IMR-90 (cell line): ENCODE results near the gene METRNL. TPM values are rescaled to one million over a fixed set of nuclear protein-coding genes. Genes with fewer than 3 reads are reported as not detected.

Experiments used
- ATAC-seq: fragments of 200-7000 bp; cut with Tn5 transposase; 2 replicates; pipeline ENCODE4 v1.9.1; 2020; ENCODE audit warnings: low read depth, mild to moderate bottlenecking, moderate library complexity
- BruUV-seq: library from RNA; stranded (reverse); fragments of 400-500 nt; replicated peaks from 2 replicates; lab custom pipeline; 2021; lab: Mats Ljungman, UMichigan
- CTCF ChIA-PET: fragments of 300-600 bp; formaldehyde crosslinking; extraction: SDS; loops from one replicate; lab custom pipeline; 2021; ENCODE audit warnings: antibody characterized with exemption; lab: Yijun Ruan, JAX
- POLR2A ChIA-PET: fragments of 300-600 bp; sonication (Branson Sonifier 250); formaldehyde crosslinking; loops from one replicate; lab custom pipeline; 2022; ENCODE audit warnings: antibody characterized with exemption; ENCODE audit not compliant: unreplicated experiment; lab: Charles Lee
- DNase-seq: peaks from one replicate; pipeline ENCODE4 v3.0.0; 2013
- H2AFZ ChIP-seq: replicated peaks from 2 replicates; pipeline ENCODE3; 2013; ENCODE audit warnings: low read length, mild to moderate bottlenecking; ENCODE audit not compliant: poor library complexity
- H2AK5ac ChIP-seq: 2 replicates; pipeline ENCODE4 v1.6.1; 2013; ENCODE audit warnings: low read depth, low read length, inconsistent platforms
- H2AK9ac ChIP-seq: replicated peaks from 2 replicates; pipeline ENCODE3; 2013; ENCODE audit warnings: mild to moderate bottlenecking, low read depth, low read length, moderate library complexity; ENCODE audit not compliant: poor library complexity
- H2BK120ac ChIP-seq: 2 replicates; pipeline ENCODE4 v1.6.1; 2013; ENCODE audit warnings: low read depth, low read length, inconsistent platforms
- H2BK15ac ChIP-seq: 3 replicates; pipeline ENCODE4 v1.6.1; 2013; ENCODE audit warnings: low read depth, low read length, inconsistent platforms
- H2BK20ac ChIP-seq: 2 replicates; pipeline ENCODE4 v1.6.1; 2013; ENCODE audit warnings: low read depth, mild to moderate bottlenecking, inconsistent platforms, low read length, moderate library complexity
- H2BK5ac ChIP-seq: 2 replicates; pipeline ENCODE4 v1.6.1; 2013; ENCODE audit warnings: mild to moderate bottlenecking, low read depth, low read length, inconsistent platforms; ENCODE audit not compliant: poor library complexity, severe bottlenecking
- H3K14ac ChIP-seq: replicated peaks from 2 replicates; pipeline ENCODE4 v1.6.1; 2013; ENCODE audit warnings: low read depth, low read length, inconsistent platforms
- H3K18ac ChIP-seq: 2 replicates; pipeline ENCODE4 v1.6.1; 2013; ENCODE audit warnings: low read depth, low read length, control low read depth
- H3K23ac ChIP-seq: 2 replicates; pipeline ENCODE4 v1.6.1; 2013; ENCODE audit warnings: low read depth, low read length, inconsistent platforms
- H3K27ac ChIP-seq: 2 replicates; pipeline ENCODE4 v1.5.1; 2013; ENCODE audit warnings: mild to moderate bottlenecking, control low read depth, low read length; ENCODE audit not compliant: insufficient read depth
- H3K27me3 ChIP-seq: 2 replicates; pipeline ENCODE4 v1.6.1; 2013; ENCODE audit warnings: low read length; ENCODE audit not compliant: control insufficient read depth, insufficient read depth
- H3K36me3 ChIP-seq: 2 replicates; pipeline ENCODE4 v1.6.1; 2013; ENCODE audit warnings: low read length, mixed read lengths; ENCODE audit not compliant: control insufficient read depth, insufficient read depth
- H3K4ac ChIP-seq: 2 replicates; pipeline ENCODE4 v1.6.1; 2013; ENCODE audit warnings: low read depth, low read length, inconsistent platforms
- H3K4me1 ChIP-seq: 2 replicates; pipeline ENCODE4 v1.6.1; 2013; ENCODE audit warnings: low read length, mixed read lengths; ENCODE audit not compliant: control insufficient read depth, insufficient read depth
- H3K4me2 ChIP-seq: 2 replicates; pipeline ENCODE4 v1.6.1; 2013; ENCODE audit warnings: low read depth, mild to moderate bottlenecking, control low read depth, low read length, moderate library complexity
- H3K4me3 ChIP-seq: 2 replicates; pipeline ENCODE4 v1.5.1; 2013; ENCODE audit warnings: low read depth, mild to moderate bottlenecking, control low read depth, low read length, moderate library complexity; ENCODE audit not compliant: insufficient read depth
- H3K56ac ChIP-seq: 2 replicates; pipeline ENCODE4 v1.6.1; 2013; ENCODE audit warnings: low read length, inconsistent platforms; ENCODE audit not compliant: insufficient read depth; ENCODE audit errors: extremely low read depth
- H3K79me1 ChIP-seq, 2 experiments: 2 replicates each; pipeline ENCODE4 v1.6.1; 2013; ENCODE audit warnings: low read length in 2 of 2, inconsistent platforms in 1 of 2, low read depth in 1 of 2
- H3K9ac ChIP-seq: 2 replicates; pipeline ENCODE4 v1.6.1; 2013; ENCODE audit warnings: low read depth, low read length, control low read depth
- H3K9me1 ChIP-seq: 2 replicates; pipeline ENCODE4 v1.6.1; 2013; ENCODE audit warnings: low read length, inconsistent platforms; ENCODE audit not compliant: insufficient read depth
- H3K9me3 ChIP-seq: 2 replicates; pipeline ENCODE4 v1.6.1; 2013; ENCODE audit warnings: low read length; ENCODE audit not compliant: control insufficient read depth, insufficient read depth
- H4K20me1 ChIP-seq: 2 replicates; pipeline ENCODE4 v1.6.1; 2013; ENCODE audit warnings: low read length, inconsistent platforms; ENCODE audit not compliant: insufficient read depth
- H4K5ac ChIP-seq: 2 replicates; pipeline ENCODE4 v1.6.1; 2013; ENCODE audit warnings: mild to moderate bottlenecking, low read depth, low read length, control low read depth
- H4K8ac ChIP-seq, 2 experiments: 2 replicates each; pipeline ENCODE4 v1.6.1; 2013; ENCODE audit warnings: low read depth in 2 of 2, low read length in 2 of 2, control low read depth in 1 of 2, inconsistent platforms in 1 of 2
- H4K91ac ChIP-seq: 2 replicates; pipeline ENCODE4 v1.6.1; 2013; ENCODE audit warnings: low read depth, low read length, inconsistent platforms; ENCODE audit not compliant: insufficient read depth
- BHLHE40 ChIP-seq: fragments of 150-350 bp; IDR thresholded peaks from 2 replicates; pipeline ENCODE4 v1.6.1; 2016; ENCODE audit warnings: mild to moderate bottlenecking, low read depth, low read length
- CEBPB ChIP-seq: IDR thresholded peaks from 2 replicates; pipeline ENCODE4 v1.6.1; 2012; ENCODE audit warnings: low read depth, low read length, improper control_type of control experiment
- CHD1 ChIP-seq: IDR thresholded peaks from 2 replicates; pipeline ENCODE4 v1.6.1; 2012; ENCODE audit warnings: low read depth, low read length, improper control_type of control experiment
- MAFK ChIP-seq: IDR thresholded peaks from 2 replicates; pipeline ENCODE4 v1.6.1; 2012; ENCODE audit warnings: low read depth, low read length, improper control_type of control experiment
- MAZ ChIP-seq: IDR thresholded peaks from 2 replicates; pipeline ENCODE4 v1.6.1; 2012; ENCODE audit warnings: low read depth, mild to moderate bottlenecking, low read length, improper control_type of control experiment, moderate library complexity, borderline replicate concordance
- MXI1 ChIP-seq: IDR thresholded peaks from 2 replicates; pipeline ENCODE4 v1.6.1; 2012; ENCODE audit warnings: low read depth, mild to moderate bottlenecking, low read length, moderate library complexity, borderline replicate concordance
- NFE2L2 ChIP-seq: fragments of 150-350 bp; IDR thresholded peaks from 2 replicates; pipeline ENCODE4 v1.6.1; 2016; ENCODE audit warnings: low read depth, mild to moderate bottlenecking, low read length
- POLR2A ChIP-seq: IDR thresholded peaks from 2 replicates; pipeline ENCODE4 v1.6.1; 2012; ENCODE audit warnings: mild to moderate bottlenecking, low read depth, low read length
- RAD21 ChIP-seq: IDR thresholded peaks from 2 replicates; pipeline ENCODE4 v1.6.1; 2012; ENCODE audit warnings: low read length, improper control_type of control experiment
- RCOR1 ChIP-seq: IDR thresholded peaks from 2 replicates; pipeline ENCODE4 v1.6.1; 2012; ENCODE audit warnings: mild to moderate bottlenecking, low read length, improper control_type of control experiment; ENCODE audit not compliant: insufficient replicate concordance
- RFX5 ChIP-seq: IDR thresholded peaks from 2 replicates; pipeline ENCODE4 v1.8.0; 2012; ENCODE audit warnings: low read depth, mild to moderate bottlenecking, low read length, moderate library complexity
- SMC3 ChIP-seq: fragments of 150-350 bp; IDR thresholded peaks from 2 replicates; pipeline ENCODE4 v1.6.1; 2016; ENCODE audit warnings: low read depth, mild to moderate bottlenecking, antibody characterized with exemption, low read length, moderate library complexity
- WGBS, 2 experiments: methylation state at CpG; one replicate each; pipeline versions ENCODE4 v1.1.5 to v1.1.7; 2013; ENCODE audit warnings: missing lambda C conversion rate in 2 of 2; ENCODE audit not compliant: insufficient read length in 1 of 2; ENCODE audit errors: extremely low coverage in 2 of 2; 5-methylcytosine and 5-hydroxymethylcytosine counted together
- dilution Hi-C: fragments of 300-500 bp; cut with HindIII; formaldehyde crosslinking; loops from one replicate; pipeline ENCODE4 v1.14.3; 2018; ENCODE audit warnings: low sequenced_read_pairs; ENCODE audit not compliant: unreplicated experiment
- in situ Hi-C: fragments of 300-500 bp; cut with MboI; formaldehyde crosslinking; loops from 3 replicates; pipeline ENCODE4 v1.14.3; 2019; ENCODE audit warnings: low sequenced_read_pairs, inconsistent platforms, mixed read lengths
- intact Hi-C: fragments of 100-400 bp; cut with micrococcal nuclease; formaldehyde crosslinking; loops from 2 replicates; pipeline ENCODE4 v1.10.0; 2022
- polyA plus RNA-seq, 3 experiments: library from polyadenylated mRNA; depleted of rRNA; stranded (reverse); fragments of >200 nt; gene quantifications; 2 replicates each; pipeline ENCODE4 v1.2.3, GENCODE V29; 2012; ENCODE audit warnings: low replicate concordance in 1 of 3
- total RNA-seq: library from RNA; depleted of rRNA; stranded (reverse); fragments of >200 nt; gene quantifications from 2 replicates; pipeline ENCODE4 v1.2.3, GENCODE V29; 2012

Gene METRNL
- total and polyA plus RNA-seq, 2 of the 4 experiments (the other 2 are of a cell fraction), result 17.9 to 48.2 TPM

- no peaks in the 10 kb centered on the region for H3K9me1 ChIP-seq
- intact Hi-C loops, result no loop called here
Observed at GRCh38 chr17:83036666-83037065, 42.7 kb upstream of the METRNL start.

More at GRCh38 chr17:83036666-83037065, 42.7 kb upstream of the METRNL start:
- Histone ChIP-seq H2AK5ac (no peak overlapping the region), H3K9ac (no peak overlapping the region), H2BK120ac (no peak overlapping the region), H3K4me3 (no peak overlapping the region), H3K27ac (no peak overlapping the region), H3K9me3 (peaks cover 13% of the 10 kb centered on the region), H3K23ac (no peak overlapping the region), H2AK9ac (no peak overlapping the region), H4K8ac (no peak overlapping the region), H2AFZ (no peak overlapping the region), H2BK5ac (no peak overlapping the region), H3K18ac (no peak overlapping the region), H3K27me3 (no peaks in the 10 kb centered on the region), H3K36me3 (peaks cover 4% of the 10 kb centered on the region), H3K4me2 (no peak overlapping the region), H4K20me1 (no peaks in the 10 kb centered on the region), H2BK15ac (no peak overlapping the region), H4K91ac (no peak overlapping the region), H3K14ac (no peak overlapping the region), H3K79me1 (peaks cover 0 to 4% of the 10 kb centered on the region in 2 experiments; a peak in 2 of 4 replicates), H2BK20ac (no peak overlapping the region), H3K4me1 (no peaks in the 10 kb centered on the region), H3K56ac (no peak overlapping the region), H3K4ac (no peak overlapping the region), H4K5ac (no peak overlapping the region)
- ChIA-PET CTCF (no interaction called here), POLR2A (no interaction called here)
- DNase-seq (no peak), ATAC-seq (no peak)
- BruUV-seq, result no TSS peak
- WGBS, 2 experiments, result 100% methylated on average over 1 of the region's 7 CpGs; no CpG with 5 or more reads in 1 of the 2 experiments
- in situ Hi-C loops, result no loop called here
- dilution Hi-C loops, result no loop called here
- TF ChIP-seq RAD21 (no peak), MXI1 (no peak), RFX5 (no peak), MAZ (no peak), MAFK (no peak), CEBPB (no peak), BHLHE40 (no peak), POLR2A (no peak), RCOR1 (no peak), NFE2L2 (no peak), CHD1 (no peak), SMC3 (no peak)
